HUES48 (cell line): ENCODE measurements around the gene TMCC1.

Experiments used
- H3K27ac ChIP-seq: one replicate; pipeline ENCODE4 v1.7.0; 2013; ENCODE audit warnings: low read depth, low read length, inconsistent platforms
- H3K27me3 ChIP-seq: 2 replicates; pipeline ENCODE4 v1.6.1; 2013; ENCODE audit warnings: mild to moderate bottlenecking, low read length; ENCODE audit not compliant: control insufficient read depth, insufficient read depth
- H3K36me3 ChIP-seq: 2 replicates; pipeline ENCODE4 v1.6.1; 2013; ENCODE audit warnings: low read length; ENCODE audit not compliant: control insufficient read depth, insufficient read depth
- H3K4me1 ChIP-seq: 2 replicates; pipeline ENCODE4 v1.6.1; 2013; ENCODE audit warnings: mild to moderate bottlenecking, low read length; ENCODE audit not compliant: control insufficient read depth, insufficient read depth
- H3K4me3 ChIP-seq: 2 replicates; pipeline ENCODE4 v1.5.1; 2013; ENCODE audit warnings: mild to moderate bottlenecking, low read depth, low read length
- H3K9ac ChIP-seq: 2 replicates; pipeline ENCODE4 v1.6.1; 2013; ENCODE audit warnings: mild to moderate bottlenecking, low read depth, low read length, moderate library complexity
- H3K9me3 ChIP-seq: 2 replicates; pipeline ENCODE4 v1.6.1; 2013; ENCODE audit warnings: low read length; ENCODE audit not compliant: control insufficient read depth, insufficient read depth

The TMCC1 gene

GRCh38 chr3:129633751-129634481 lies 259.6 kb downstream of the TMCC1 start:
- Histone ChIP-seq H3K9ac (no peak overlapping the region), H3K27me3 (no peaks in the 10 kb centered on the region), H3K4me1 (0 out of 2 replicates have a peak, but pooled peaks cover 4% of the 10 kb centered on the region), H3K9me3 (no peaks in the 10 kb centered on the region), H3K27ac (no peak overlapping the region), H3K36me3 (no peaks in the 10 kb centered on the region), H3K4me3 (no peak overlapping the region)

- no peak overlapping the region for H3K27ac ChIP-seq
- H3K36me3 ChIP-seq: no peaks in the 10 kb centered on the region
- H3K27me3 ChIP-seq: no peaks in the 10 kb centered on the region
- no peak overlapping the region for H3K9ac ChIP-seq
- no peak overlapping the region for H3K4me3 ChIP-seq
- peaks cover 3% of the 10 kb centered on the region; the same call in 1 of the 2 replicates for H3K4me1 ChIP-seq
- H3K9me3 ChIP-seq: no peaks in the 10 kb centered on the region
Observed at GRCh38 chr3:129632977-129633376, 260.5 kb downstream of the TMCC1 start.

- Histone ChIP-seq H3K9ac (no peak overlapping the region), H3K27ac (no peak overlapping the region), H3K27me3 (no peaks in the 10 kb centered on the region)
Observed at GRCh38 chr3:129632556-129632955, 261.0 kb downstream of the TMCC1 start.

GRCh38 chr3:129632056-129632455 lies 261.5 kb downstream of the TMCC1 start:
- Histone ChIP-seq H3K4me1 (peaks cover 3% of the 10 kb centered on the region; the same call in 1 of the 2 replicates), H3K27me3 (no peaks in the 10 kb centered on the region), H3K4me3 (no peak overlapping the region), H3K9me3 (no peaks in the 10 kb centered on the region), H3K9ac (no peak overlapping the region), H3K27ac (no peak overlapping the region), H3K36me3 (no peaks in the 10 kb centered on the region)

More at GRCh38 chr3:129632556-129632955, 261.0 kb downstream of the TMCC1 start:
- peaks cover 3% of the 10 kb centered on the region; the same call in 1 of the 2 replicates for H3K4me1 ChIP-seq
- no peaks in the 10 kb centered on the region for H3K9me3 ChIP-seq
- H3K36me3 ChIP-seq: no peaks in the 10 kb centered on the region
- H3K4me3 ChIP-seq: no peak overlapping the region

- H3K27me3 ChIP-seq: no peaks in the 10 kb centered on the region
- H3K4me3 ChIP-seq: no peak overlapping the region
- H3K9ac ChIP-seq: no peak overlapping the region
- H3K36me3 ChIP-seq: no peaks in the 10 kb centered on the region
- no peak overlapping the region for H3K27ac ChIP-seq
- no peaks in the 10 kb centered on the region for H3K9me3 ChIP-seq
- peaks cover 10% of the 10 kb centered on the region for H3K4me1 ChIP-seq
Observed at GRCh38 chr3:129629011-129629410, 264.5 kb downstream of the TMCC1 start.

- Histone ChIP-seq H3K27ac (peak overlapping the region; percentile 92), H3K4me1 (peaks cover 10% of the 10 kb centered on the region), H3K9ac (no peak overlapping the region), H3K36me3 (no peaks in the 10 kb centered on the region), H3K4me3 (peak overlapping the region; percentile 74), H3K9me3 (no peaks in the 10 kb centered on the region), H3K27me3 (no peaks in the 10 kb centered on the region)
Observed at GRCh38 chr3:129628169-129628522, 265.4 kb downstream of the TMCC1 start.

GRCh38 chr3:129627350-129628168 lies 266.0 kb downstream of the TMCC1 start:
- H3K36me3 ChIP-seq: no peaks in the 10 kb centered on the region
- peaks cover 10% of the 10 kb centered on the region for H3K4me1 ChIP-seq
- H3K9me3 ChIP-seq: no peaks in the 10 kb centered on the region
- H3K9ac ChIP-seq: peak overlapping the region; percentile 73
- H3K27ac ChIP-seq: peak overlapping the region; percentile 92
- H3K4me3 ChIP-seq: peak overlapping the region; percentile 74
- H3K27me3 ChIP-seq: no peaks in the 10 kb centered on the region

- H3K9ac ChIP-seq: peak overlapping the region; percentile 73
- H3K4me1 ChIP-seq: peaks cover 10% of the 10 kb centered on the region
- no peaks in the 10 kb centered on the region for H3K27me3 ChIP-seq
- H3K36me3 ChIP-seq: no peaks in the 10 kb centered on the region
- no peaks in the 10 kb centered on the region for H3K9me3 ChIP-seq
- H3K27ac ChIP-seq: peak overlapping the region; percentile 92
- H3K4me3 ChIP-seq: peak overlapping the region; percentile 74
Observed at GRCh38 chr3:129626744-129627349, 266.7 kb downstream of the TMCC1 start.

- H3K27ac ChIP-seq: peak overlapping the region; percentile 28
- H3K4me1 ChIP-seq: peaks cover 10% of the 10 kb centered on the region
- no peaks in the 10 kb centered on the region for H3K9me3 ChIP-seq
- no peak overlapping the region for H3K4me3 ChIP-seq
- no peaks in the 10 kb centered on the region for H3K36me3 ChIP-seq
- H3K27me3 ChIP-seq: no peaks in the 10 kb centered on the region
- H3K9ac ChIP-seq: no peak overlapping the region
Observed at GRCh38 chr3:129625072-129625874, 268.2 kb downstream of the TMCC1 start.

GRCh38 chr3:129624347-129625071 lies 269.0 kb downstream of the TMCC1 start:
- Histone ChIP-seq H3K27me3 (no peaks in the 10 kb centered on the region), H3K36me3 (no peaks in the 10 kb centered on the region), H3K9me3 (no peaks in the 10 kb centered on the region), H3K4me1 (peaks cover 10% of the 10 kb centered on the region), H3K4me3 (no peak overlapping the region), H3K27ac (no peak overlapping the region), H3K9ac (no peak overlapping the region)
